Measurements from ENCODE around the gene GPX8. TPM values are rescaled to one million over a fixed set of nuclear protein-coding genes. Genes with fewer than 3 reads are reported as not detected.
A peak's percentile ranks its signal among the peaks of the same experiment; 100 is the strongest.

GPX8 gene
- total RNA-seq, 1 experiment from 2014 or later: 37.9 TPM

DNA sequence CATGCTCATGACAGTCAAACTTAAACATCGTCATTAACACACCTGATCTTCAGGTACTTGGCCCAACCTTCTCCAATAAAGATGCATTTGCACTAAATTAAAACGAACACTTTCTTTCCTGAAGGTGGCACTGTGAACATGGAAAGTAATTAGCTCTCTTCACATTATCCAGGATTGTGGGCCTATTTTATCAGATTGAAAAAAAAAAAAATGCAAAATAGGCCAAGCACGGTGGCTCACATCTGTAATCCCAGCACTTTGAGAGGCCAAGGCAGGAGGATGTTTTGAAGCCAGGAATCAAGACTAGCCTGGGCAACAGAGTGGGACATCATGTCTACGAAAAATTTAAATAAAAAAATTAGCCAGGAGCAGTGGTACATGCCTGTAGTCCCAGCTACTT, 27.4 kb downstream of the GPX8 start:
- H2BK5ac ChIP-seq (ENCODE audit: insufficient read length, low read length): no peak overlapping the region
- no peaks in the 10 kb centered on the region for H3K4me1 ChIP-seq (ENCODE audit: insufficient read depth, low read length)
- Mint-ChIP-seq H3K9me3 (no peaks in the 10 kb centered on the region), H3K36me3 (ENCODE audit: insufficient read depth in 1 of 3, low read depth in 3 of 3) (no peaks in the 10 kb centered on the region), H3K4me1 (no peaks in the 10 kb centered on the region), H3K27ac (no peak overlapping the region), H3K27me3 (ENCODE audit: low read depth) (peaks cover 54% of the 10 kb centered on the region), H3K4me3 (no peak overlapping the region)
- no peak overlapping the region for H3K14ac ChIP-seq (ENCODE audit: insufficient read depth, low read length)
- DNase-seq: no peak
- no peak overlapping the region for H3K18ac ChIP-seq (ENCODE audit: insufficient read length, low read depth, low read length)
- no peaks in the 10 kb centered on the region for H3K23me2 ChIP-seq (ENCODE audit: insufficient read length, low read depth, low read length, poor library complexity, severe bottlenecking)
- no peaks in the 10 kb centered on the region for H3K27me3 ChIP-seq (ENCODE audit: insufficient read depth, low read length)
- H3K79me1 ChIP-seq (ENCODE audit: insufficient read depth, low read depth, low read length, poor library complexity, severe bottlenecking): no peaks in the 10 kb centered on the region
- no peak overlapping the region for H3K27ac ChIP-seq (ENCODE audit: insufficient read length, low read depth, low read length)
- no peak overlapping the region for H3K56ac ChIP-seq (ENCODE audit: insufficient read length, low read depth, low read length)
- no peaks in the 10 kb centered on the region for H3K9me3 ChIP-seq (ENCODE audit: control insufficient read depth, low read depth, low read length)
- H3K4ac ChIP-seq (ENCODE audit: low read depth, low read length): no peak overlapping the region
- no peak overlapping the region for H3K9ac ChIP-seq (ENCODE audit: extremely low read depth, insufficient read length, low read length)
- H3K79me2 ChIP-seq (ENCODE audit: insufficient read depth, low read length): no peaks in the 10 kb centered on the region
- H3T11ph ChIP-seq (ENCODE audit: low read length): no peak overlapping the region
- TF ChIP-seq, protein P1, sequence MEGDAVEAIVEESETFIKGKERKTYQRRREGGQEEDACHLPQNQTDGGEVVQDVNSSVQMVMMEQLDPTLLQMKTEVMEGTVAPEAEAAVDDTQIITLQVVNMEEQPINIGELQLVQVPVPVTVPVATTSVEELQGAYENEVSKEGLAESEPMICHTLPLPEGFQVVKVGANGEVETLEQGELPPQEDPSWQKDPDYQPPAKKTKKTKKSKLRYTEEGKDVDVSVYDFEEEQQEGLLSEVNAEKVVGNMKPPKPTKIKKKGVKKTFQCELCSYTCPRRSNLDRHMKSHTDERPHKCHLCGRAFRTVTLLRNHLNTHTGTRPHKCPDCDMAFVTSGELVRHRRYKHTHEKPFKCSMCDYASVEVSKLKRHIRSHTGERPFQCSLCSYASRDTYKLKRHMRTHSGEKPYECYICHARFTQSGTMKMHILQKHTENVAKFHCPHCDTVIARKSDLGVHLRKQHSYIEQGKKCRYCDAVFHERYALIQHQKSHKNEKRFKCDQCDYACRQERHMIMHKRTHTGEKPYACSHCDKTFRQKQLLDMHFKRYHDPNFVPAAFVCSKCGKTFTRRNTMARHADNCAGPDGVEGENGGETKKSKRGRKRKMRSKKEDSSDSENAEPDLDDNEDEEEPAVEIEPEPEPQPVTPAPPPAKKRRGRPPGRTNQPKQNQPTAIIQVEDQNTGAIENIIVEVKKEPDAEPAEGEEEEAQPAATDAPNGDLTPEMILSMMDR (conservative IDR thresholded peaks at IDR 0.05): peak; percentile 57; the same call in 2 of the 3 replicates
- H2BK15ac ChIP-seq (ENCODE audit: low read depth, low read length): no peak overlapping the region
- no peaks in the 10 kb centered on the region for H4K20me1 ChIP-seq (ENCODE audit: control insufficient read depth, insufficient read depth, insufficient read length)
- H4K5ac ChIP-seq (ENCODE audit: insufficient read length, low read depth, low read length): no peak overlapping the region
- no peak overlapping the region for H4K91ac ChIP-seq (ENCODE audit: insufficient read length, low read depth, low read length)
- H2AFZ ChIP-seq (ENCODE audit: low read length): no peak overlapping the region
- no peak overlapping the region for H3K23ac ChIP-seq (ENCODE audit: insufficient read length, low read depth, low read length)
- no peak overlapping the region for H2AK5ac ChIP-seq (ENCODE audit: insufficient read length, low read length)
- no peak overlapping the region for H2BK120ac ChIP-seq (ENCODE audit: low read depth, low read length, poor library complexity, severe bottlenecking)
- H3K4me2 ChIP-seq (ENCODE audit: insufficient read depth, insufficient read length, low read length): no peak overlapping the region
- WGBS (ENCODE audit: extremely low coverage, insufficient read length, low lambda C conversion rate): no CpG with 5 or more reads among the region's 4 CpGs
- H4K8ac ChIP-seq (replicated peaks; ENCODE audit: insufficient read length, low read depth, low read length): no peak overlapping the region
- no peak overlapping the region for H2BK12ac ChIP-seq (ENCODE audit: insufficient read length, low read depth, low read length)
- no peak overlapping the region for H2BK20ac ChIP-seq (ENCODE audit: low read depth, low read length, poor library complexity, severe bottlenecking)

All from H9 (cell line).